ENCODE data around the gene SORL1-AS1.

The SORL1-AS1 gene

GRCh38 chr11:121391914-121392313 lies 60.9 kb downstream of the SORL1-AS1 start:
- no peak for DNase-seq (ENCODE audit: low read depth)

- DNase-seq (ENCODE audit: low read depth), result no peak
Measured at GRCh38 chr11:121389651-121390050, 63.1 kb downstream of the SORL1-AS1 start.

Data from T-helper 22 cell (primary cell).